Mucosa of stomach (tissue), 1 donor: ENCODE data around the gene TMEM232.
"Not testable (repeated sequence)": the region's sequence is repeated elsewhere in the genome, so short reads cannot be mapped to it uniquely, and the experiment has no call there.

Experiments
- H3K27me3 ChIP-seq: one replicate; pipeline ENCODE4 v1.7.0; 2013; ENCODE audit warnings: mild to moderate bottlenecking, low read length; ENCODE audit not compliant: control insufficient read depth, insufficient read depth
- H3K36me3 ChIP-seq: one replicate; pipeline ENCODE4 v1.7.0; 2013; ENCODE audit warnings: low read length; ENCODE audit not compliant: control insufficient read depth, insufficient read depth
- H3K4me1 ChIP-seq: one replicate; pipeline ENCODE4 v1.7.0; 2013; ENCODE audit warnings: mild to moderate bottlenecking, low read length; ENCODE audit not compliant: control insufficient read depth, insufficient read depth
- H3K4me3 ChIP-seq: one replicate; pipeline ENCODE4 v1.7.0; 2013; ENCODE audit warnings: low read length
- H3K9ac ChIP-seq: one replicate; pipeline ENCODE4 v1.7.0; 2013; ENCODE audit warnings: mild to moderate bottlenecking, low read length, moderate library complexity
- H3K9me3 ChIP-seq: one replicate; pipeline ENCODE4 v1.7.0; 2013; ENCODE audit warnings: mild to moderate bottlenecking, low read length, moderate library complexity; ENCODE audit not compliant: control insufficient read depth
- donor health status: Pancreatic carcinoma.

The TMEM232 gene

GRCh38 chr5:110702704-110703103, 23.8 kb downstream of the TMEM232 start:
- no peak overlapping the region for H3K4me3 ChIP-seq
- H3K4me1 ChIP-seq: no peaks in the 10 kb centered on the region
- H3K36me3 ChIP-seq: no peaks in the 10 kb centered on the region
- no peaks in the 10 kb centered on the region for H3K9me3 ChIP-seq
- H3K27me3 ChIP-seq: no peaks in the 10 kb centered on the region
- H3K9ac ChIP-seq: no peak overlapping the region

DNA sequence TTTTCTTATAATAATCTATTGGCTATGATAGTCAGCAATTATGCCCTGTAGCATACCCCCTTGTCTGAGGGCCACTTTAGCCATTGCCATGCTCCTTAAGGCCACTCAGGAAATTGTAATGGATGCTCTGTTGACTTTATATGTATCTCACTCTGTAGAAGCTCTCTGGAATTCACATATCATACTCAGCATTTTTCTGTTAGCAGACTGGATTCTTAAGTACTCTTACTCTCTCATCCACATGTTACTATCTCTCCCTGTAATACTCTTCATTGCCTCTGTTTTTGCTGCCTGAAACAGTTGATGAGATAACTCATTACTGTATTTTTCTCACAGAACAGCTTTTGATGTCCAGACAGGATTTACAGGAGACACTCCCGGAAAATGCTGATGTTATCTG, 24.2 kb downstream of the TMEM232 start:
- H3K9me3 ChIP-seq: no peaks in the 10 kb centered on the region
- H3K36me3 ChIP-seq: no peaks in the 10 kb centered on the region
- H3K4me1 ChIP-seq: no peaks in the 10 kb centered on the region
- H3K9ac ChIP-seq: no peak overlapping the region
- no peak overlapping the region for H3K4me3 ChIP-seq
- no peaks in the 10 kb centered on the region for H3K27me3 ChIP-seq

- H3K36me3 ChIP-seq, H3K4me1 ChIP-seq, H3K27me3 ChIP-seq, H3K9me3 ChIP-seq, H3K4me3 ChIP-seq, H3K9ac ChIP-seq: not testable (repeated sequence)
Measured at GRCh38 chr5:110692669-110693068, 33.8 kb downstream of the TMEM232 start.

- not testable (repeated sequence) for H3K9me3 ChIP-seq, H3K4me3 ChIP-seq, H3K36me3 ChIP-seq
Measured at GRCh38 chr5:110690587-110690986, 35.9 kb downstream of the TMEM232 start.

GRCh38 chr5:110687485-110687884, 39.0 kb downstream of the TMEM232 start:
- H3K36me3 ChIP-seq: no peaks in the 10 kb centered on the region
- H3K4me3 ChIP-seq: no peak overlapping the region
- H3K9ac ChIP-seq: no peak overlapping the region
- no peaks in the 10 kb centered on the region for H3K27me3 ChIP-seq
- no peaks in the 10 kb centered on the region for H3K9me3 ChIP-seq
- H3K4me1 ChIP-seq: no peaks in the 10 kb centered on the region

More at GRCh38 chr5:110690587-110690986, 35.9 kb downstream of the TMEM232 start:
- H3K4me1 ChIP-seq, H3K27me3 ChIP-seq, H3K9ac ChIP-seq: not testable (repeated sequence)

DNA sequence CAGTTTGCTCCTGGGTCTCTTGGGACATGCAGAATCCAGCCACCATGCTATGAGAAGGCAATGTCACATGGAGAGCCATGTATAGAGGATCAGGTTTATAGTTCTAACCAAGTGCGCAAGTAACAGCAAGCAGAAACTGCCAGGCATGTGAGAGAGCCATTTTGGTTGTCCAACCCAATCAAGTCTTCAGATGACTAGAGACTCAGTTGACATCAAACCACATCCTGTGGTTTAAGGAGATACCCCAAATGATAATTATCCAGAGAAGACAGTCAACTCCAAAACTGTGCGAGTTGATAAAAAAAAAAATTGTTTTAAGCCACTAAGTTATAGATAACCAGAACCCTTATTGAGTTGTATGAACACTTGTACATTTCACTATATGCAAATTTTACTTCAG, 40.2 kb downstream of the TMEM232 start:
- no peak overlapping the region for H3K9ac ChIP-seq
- no peaks in the 10 kb centered on the region for H3K9me3 ChIP-seq
- no peaks in the 10 kb centered on the region for H3K36me3 ChIP-seq
- no peaks in the 10 kb centered on the region for H3K4me1 ChIP-seq
- H3K27me3 ChIP-seq: no peaks in the 10 kb centered on the region
- H3K4me3 ChIP-seq: no peak overlapping the region

GRCh38 chr5:110681953-110682352, 44.5 kb downstream of the TMEM232 start:
- H3K9me3 ChIP-seq: no peaks in the 10 kb centered on the region
- no peak overlapping the region for H3K9ac ChIP-seq
- H3K4me1 ChIP-seq: no peaks in the 10 kb centered on the region
- H3K4me3 ChIP-seq: no peak overlapping the region
- H3K36me3 ChIP-seq: no peaks in the 10 kb centered on the region
- H3K27me3 ChIP-seq: no peaks in the 10 kb centered on the region

GRCh38 chr5:110681109-110681508, 45.4 kb downstream of the TMEM232 start:
- no peaks in the 10 kb centered on the region for H3K36me3 ChIP-seq
- no peaks in the 10 kb centered on the region for H3K4me1 ChIP-seq
- H3K9me3 ChIP-seq: no peaks in the 10 kb centered on the region
- no peak overlapping the region for H3K9ac ChIP-seq
- no peak overlapping the region for H3K4me3 ChIP-seq
- H3K27me3 ChIP-seq: no peaks in the 10 kb centered on the region

DNA sequence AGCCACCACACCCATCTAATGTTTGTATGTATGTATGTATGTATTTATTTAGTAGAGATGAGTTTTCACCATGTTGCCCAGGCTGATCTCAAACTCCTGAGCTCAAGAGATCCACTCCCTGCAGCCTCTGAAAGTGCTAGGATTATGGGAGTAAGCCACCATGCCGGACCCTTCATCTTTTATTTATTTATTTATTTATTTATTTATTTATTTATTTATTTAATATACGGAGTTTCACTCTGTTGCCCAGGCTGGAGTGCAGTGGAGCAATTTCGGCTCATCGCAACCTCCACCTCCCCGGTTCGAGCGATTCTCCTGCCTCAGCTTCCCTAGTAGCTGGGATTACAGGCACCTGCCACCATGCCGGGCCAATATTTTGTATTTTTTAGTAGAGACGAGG, 49.9 kb downstream of the TMEM232 start:
- not testable (repeated sequence) for H3K27me3 ChIP-seq, H3K9ac ChIP-seq, H3K36me3 ChIP-seq, H3K4me1 ChIP-seq, H3K4me3 ChIP-seq, H3K9me3 ChIP-seq

- Histone ChIP-seq H3K4me1 (no peaks in the 10 kb centered on the region), H3K9me3 (no peaks in the 10 kb centered on the region), H3K9ac (no peak overlapping the region), H3K4me3 (no peak overlapping the region), H3K36me3 (no peaks in the 10 kb centered on the region), H3K27me3 (no peaks in the 10 kb centered on the region)
Measured at GRCh38 chr5:110665184-110665726, 61.2 kb downstream of the TMEM232 start.

GRCh38 chr5:110663525-110663924, 62.9 kb downstream of the TMEM232 start:
- Histone ChIP-seq H3K9me3 (no peaks in the 10 kb centered on the region), H3K4me3 (no peak overlapping the region), H3K27me3 (no peaks in the 10 kb centered on the region), H3K4me1 (no peaks in the 10 kb centered on the region), H3K9ac (no peak overlapping the region), H3K36me3 (no peaks in the 10 kb centered on the region)

DNA sequence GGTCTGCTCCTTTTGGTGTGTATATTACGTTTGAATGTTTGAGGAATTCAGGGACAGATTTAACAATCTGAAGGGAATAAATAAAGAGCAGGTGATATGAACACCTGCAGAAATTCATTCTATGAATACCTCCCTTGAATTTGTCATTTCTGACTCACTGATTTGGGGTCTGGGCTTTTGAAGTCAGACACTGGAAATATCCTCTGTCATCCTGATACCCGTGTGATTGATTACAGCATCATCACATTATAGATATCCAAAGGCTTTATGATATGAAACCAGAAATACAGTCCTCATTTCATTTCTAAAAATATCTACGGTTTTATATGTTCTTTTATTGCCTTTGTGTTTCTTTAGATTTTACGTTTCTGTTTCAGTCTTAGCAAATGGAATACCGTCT, 68.5 kb downstream of the TMEM232 start:
- H3K36me3 ChIP-seq: no peaks in the 10 kb centered on the region
- H3K9ac ChIP-seq: no peak overlapping the region
- no peaks in the 10 kb centered on the region for H3K27me3 ChIP-seq
- no peaks in the 10 kb centered on the region for H3K4me1 ChIP-seq
- H3K9me3 ChIP-seq: no peaks in the 10 kb centered on the region
- no peak overlapping the region for H3K4me3 ChIP-seq

DNA sequence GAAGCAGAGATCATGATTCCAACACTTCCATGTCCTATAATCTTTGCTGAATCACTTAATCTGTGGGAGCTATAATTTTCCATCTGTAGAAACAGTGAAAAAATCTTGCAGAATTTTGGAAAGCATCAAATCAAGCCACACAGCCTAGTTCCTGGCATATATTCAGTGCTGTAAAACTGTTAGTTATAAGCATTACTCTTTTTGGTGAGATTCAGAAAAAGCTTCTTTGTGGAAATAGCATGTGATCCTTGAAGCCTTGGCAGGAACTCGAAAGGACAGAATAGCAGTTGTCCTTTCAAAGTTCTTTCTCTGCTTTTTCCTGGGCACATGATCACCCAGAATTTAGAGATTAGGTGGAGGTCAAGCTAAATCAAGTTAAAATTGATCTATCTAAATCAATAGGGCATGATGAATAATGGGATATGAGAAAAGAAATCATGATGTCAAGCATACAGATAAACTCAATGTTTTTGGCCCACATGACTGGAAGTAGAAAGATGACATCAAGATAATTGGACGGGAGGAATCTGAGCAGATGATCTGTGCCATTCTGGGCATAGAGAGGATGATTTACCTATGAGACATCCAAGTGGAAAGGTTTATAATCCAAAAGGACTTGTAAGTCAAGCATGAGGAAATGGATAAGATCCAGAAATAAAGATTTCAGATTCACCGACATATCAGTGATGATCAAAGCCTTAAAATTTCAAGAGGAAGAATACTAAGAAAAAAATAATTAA, 73.1 kb downstream of the TMEM232 start:
- Histone ChIP-seq H3K4me1 (no peaks in the 10 kb centered on the region), H3K36me3 (no peaks in the 10 kb centered on the region), H3K4me3 (no peak overlapping the region), H3K27me3 (no peaks in the 10 kb centered on the region), H3K9ac (no peak overlapping the region), H3K9me3 (no peaks in the 10 kb centered on the region)
